Natural killer cell (primary cell): ENCODE results near the gene PTPN5. TPM values are rescaled to one million over a fixed set of nuclear protein-coding genes. Genes with fewer than 3 reads are reported as not detected.
"Not testable (repeated sequence)": the region's sequence is repeated elsewhere in the genome, so short reads cannot be mapped to it uniquely, and the experiment has no call there.

ENCODE experiments used
- ATAC-seq, 3 donors: fragments of 150-1000 bp in 2 of 3; fragments of 200-7000 bp in 1 of 3; cut with Tn5 transposase; 1 replicate in 1 of 3; 2 replicates in 2 of 3; pipeline ENCODE4 v1.10.0; 2021; ENCODE audit warnings: mild to moderate bottlenecking in 2 of 3, moderate library complexity in 2 of 3
- DNase-seq, 2 donors: peaks; one replicate each; pipeline versions ENCODE4 v3.0.0 to v3.0.0-alpha.2; 2013 to 2021; ENCODE audit warnings: mixed read lengths in 1 of 2
- H3K27ac ChIP-seq: one replicate; pipeline ENCODE4 v1.5.1; 2013; ENCODE audit warnings: mild to moderate bottlenecking, low read length
- H3K27me3 ChIP-seq: one replicate; pipeline ENCODE4 v1.6.1; 2013; ENCODE audit warnings: low read length; ENCODE audit not compliant: control insufficient read depth, insufficient read depth
- H3K36me3 ChIP-seq: one replicate; pipeline ENCODE4 v1.6.1; 2013; ENCODE audit warnings: low read length; ENCODE audit not compliant: control insufficient read depth, insufficient read depth
- H3K4me1 ChIP-seq: one replicate; pipeline ENCODE4 v1.6.1; 2013; ENCODE audit warnings: low read length; ENCODE audit not compliant: control insufficient read depth, insufficient read depth
- H3K4me3 ChIP-seq: one replicate; pipeline ENCODE4 v1.5.1; 2013; ENCODE audit warnings: low read length
- H3K9me3 ChIP-seq: one replicate; pipeline ENCODE4 v1.6.1; 2013; ENCODE audit warnings: low read length; ENCODE audit not compliant: control insufficient read depth, insufficient read depth
- H3K27ac Mint-ChIP-seq, 2 donors: one replicate each; pipeline ENCODE4 v1.8.0; 2022; ENCODE audit warnings: mild to moderate bottlenecking in 2 of 2, mixed read lengths in 2 of 2, moderate library complexity in 1 of 2
- H3K27me3 Mint-ChIP-seq, 2 donors: one replicate each; pipeline ENCODE4 v1.8.0; 2022; ENCODE audit warnings: low read depth in 2 of 2, mixed read lengths in 2 of 2
- H3K36me3 Mint-ChIP-seq: one replicate; pipeline ENCODE4 v1.8.0; 2022; ENCODE audit warnings: mixed read lengths
- H3K4me1 Mint-ChIP-seq, 2 donors: one replicate each; pipeline ENCODE4 v1.8.0; 2022; ENCODE audit warnings: mixed read lengths in 2 of 2
- H3K4me3 Mint-ChIP-seq: one replicate; pipeline ENCODE4 v1.8.0; 2022; ENCODE audit warnings: mild to moderate bottlenecking, moderate library complexity, mixed read lengths
- H3K9me3 Mint-ChIP-seq, 2 donors: one replicate each; pipeline ENCODE4 v1.8.0; 2022; ENCODE audit warnings: mixed read lengths in 2 of 2
- CTCF ChIP-seq: fragments of 200-600 bp; IDR thresholded peaks from one replicate; pipeline ENCODE4 v1.8.0; 2022; ENCODE audit warnings: antibody characterized with exemption
- WGBS: methylation state at CpG from one replicate; pipeline ENCODE4 v1.1.7; 2013; ENCODE audit warnings: missing lambda C conversion rate; ENCODE audit not compliant: insufficient coverage; 5-methylcytosine and 5-hydroxymethylcytosine counted together
- intact Hi-C: fragments of 100-400 bp; cut with micrococcal nuclease; formaldehyde crosslinking; loops from one replicate; pipeline ENCODE4 v1.14.2; 2022
- total RNA-seq, 4 donors: library from RNA; stranded (reverse); fragments of 120-200 nt in 1 of 4; gene quantifications; one replicate each; pipeline versions ENCODE4 v1.2.3 to v1.2.4, GENCODE V29; 2013 to 2022

The PTPN5 gene
- total RNA-seq, 3 donors from 2014 or later (not counting 1 experiment from before 2014, with no cell fraction given): not detected

- Histone ChIP-seq H3K4me3 (no peak overlapping the region), H3K36me3 (no peaks in the 10 kb centered on the region), H3K27me3 (peaks cover 2% of the 10 kb centered on the region), H3K4me1 (no peaks in the 10 kb centered on the region), H3K27ac (no peak overlapping the region), H3K9me3 (no peaks in the 10 kb centered on the region)
- H3K9me3 Mint-ChIP-seq: no peaks in the 10 kb centered on the region
- H3K4me1 Mint-ChIP-seq: no peaks in the 10 kb centered on the region
- intact Hi-C loops: no loop called here
- ATAC-seq (no peak), DNase-seq (no peak)
- H3K4me3 Mint-ChIP-seq: no peak overlapping the region
- no peak overlapping the region for H3K27ac Mint-ChIP-seq
- TF ChIP-seq CTCF: no peak
- H3K27me3 Mint-ChIP-seq: peaks cover 0 to 6% of the 10 kb centered on the region in 2 donors
- H3K36me3 Mint-ChIP-seq: no peaks in the 10 kb centered on the region
- 92% methylated on average over 2 of the region's 3 CpGs for WGBS
Measured at GRCh38 chr11:18682466-18682865, 109.1 kb downstream of the PTPN5 start.

- H3K4me1 ChIP-seq, H3K9me3 ChIP-seq, H3K9me3 Mint-ChIP-seq, H3K27ac Mint-ChIP-seq, H3K27ac ChIP-seq, DNase-seq, H3K36me3 Mint-ChIP-seq, ATAC-seq, H3K27me3 Mint-ChIP-seq, H3K4me3 ChIP-seq, H3K36me3 ChIP-seq, H3K27me3 ChIP-seq, H3K4me1 Mint-ChIP-seq, intact Hi-C loops, H3K4me3 Mint-ChIP-seq: not testable (repeated sequence)
- WGBS: 100% methylated on average over 1 of the region's 1 CpG
Measured at GRCh38 chr11:18681949-18682348, 109.6 kb downstream of the PTPN5 start.

Other genes starting within 250 kb of the PTPN5 start
- 10 to 100 TPM; 13.6 to 17.8 (median 15.6) TPM for gene UEVLD, start 203.1 kb downstream of the PTPN5 start, total RNA-seq
- gene MISFA, start 192.0 kb downstream of the PTPN5 start, total RNA-seq: 1 to 10 TPM; 2.2 to 3.5 (median 2.2) TPM
- gene SPTY2D1, start 157.5 kb downstream of the PTPN5 start, total RNA-seq: 10 to 100 TPM; 58.6 to 62.5 (median 62.0) TPM
- gene TMEM86A, start 93.0 kb downstream of the PTPN5 start, total RNA-seq: 1 to 10 TPM; 3.1 to 9.3 (median 9.0) TPM
- gene IGSF22, start 65.6 kb downstream of the PTPN5 start, total RNA-seq: 1 to 10 TPM in 2 of 3 donors, under 1 TPM in 1; 0.83 to 1.7 (median 1.2) TPM
- not detected for gene MRGPRX1, start 147.6 kb upstream of the PTPN5 start, total RNA-seq